ENCODE data around the gene NIM1K.
"Not testable (repeated sequence)": the region's sequence is repeated elsewhere in the genome, so short reads cannot be mapped to it uniquely, and the experiment has no call there.

Gene NIM1K

GRCh38 chr5:43279548-43280274 lies 87.7 kb downstream of the NIM1K start:
- no peak for DNase-seq (ENCODE audit: low read depth, low spot score)

- no peak for DNase-seq (ENCODE audit: low read depth, low spot score)
These were observed 90.0 kb downstream of the NIM1K start for GRCh38 chr5:43281840-43282658.

- no peak for DNase-seq (ENCODE audit: low read depth, low spot score)
These were observed 94.6 kb downstream of the NIM1K start for GRCh38 chr5:43286623-43287022.

GRCh38 chr5:43287493-43287892 lies 95.5 kb downstream of the NIM1K start:
- DNase-seq (ENCODE audit: low read depth, low spot score), result no peak

- no peak for DNase-seq (ENCODE audit: low read depth, low spot score)
These were observed 96.3 kb downstream of the NIM1K start for GRCh38 chr5:43288269-43288831.

GRCh38 chr5:43290726-43291125 lies 98.7 kb downstream of the NIM1K start:
- DNase-seq (ENCODE audit: low read depth, low spot score), result no peak

GRCh38 chr5:43294226-43294625 lies 102.2 kb downstream of the NIM1K start:
- no peak for DNase-seq (ENCODE audit: low read depth, low spot score)

GRCh38 chr5:43295202-43295601 lies 103.2 kb downstream of the NIM1K start:
- DNase-seq (ENCODE audit: low read depth, low spot score), result no peak

GRCh38 chr5:43296835-43297234 lies 104.8 kb downstream of the NIM1K start:
- DNase-seq (ENCODE audit: low read depth, low spot score), result no peak

- no peak for DNase-seq (ENCODE audit: low read depth, low spot score)
These were observed 106.4 kb downstream of the NIM1K start for GRCh38 chr5:43298443-43298842.

- no peak for DNase-seq (ENCODE audit: low read depth, low spot score)
These were observed 108.1 kb downstream of the NIM1K start for GRCh38 chr5:43300112-43300511.

- no peak for DNase-seq (ENCODE audit: low read depth, low spot score)
These were observed 109.6 kb downstream of the NIM1K start for GRCh38 chr5:43301653-43302091.

- no peak for DNase-seq (ENCODE audit: low read depth, low spot score)
These were observed 110.5 kb downstream of the NIM1K start for GRCh38 chr5:43302481-43302880.

GRCh38 chr5:43303242-43303641 lies 111.2 kb downstream of the NIM1K start:
- DNase-seq (ENCODE audit: low read depth, low spot score), result no peak

GRCh38 chr5:43304525-43304924 lies 112.5 kb downstream of the NIM1K start:
- DNase-seq (ENCODE audit: low read depth, low spot score), result no peak

GRCh38 chr5:43305948-43306565 lies 114.0 kb downstream of the NIM1K start:
- no peak for DNase-seq (ENCODE audit: low read depth, low spot score)

GRCh38 chr5:43306954-43307353 lies 114.9 kb downstream of the NIM1K start:
- not testable (repeated sequence) for DNase-seq (ENCODE audit: low read depth, low spot score)

- no peak for DNase-seq (ENCODE audit: low read depth, low spot score)
These were observed 117.1 kb downstream of the NIM1K start for GRCh38 chr5:43309122-43309521.

GRCh38 chr5:43309637-43310036 lies 117.6 kb downstream of the NIM1K start:
- DNase-seq (ENCODE audit: low read depth, low spot score), result no peak

- DNase-seq (ENCODE audit: low read depth, low spot score), result no peak
These were observed 120.1 kb downstream of the NIM1K start for GRCh38 chr5:43312076-43312661.

- DNase-seq (ENCODE audit: low read depth, low spot score), result no peak
These were observed 120.6 kb downstream of the NIM1K start for GRCh38 chr5:43312699-43313034.

All from activated CD4-positive, CD25-positive, alpha-beta regulatory T cell treated with anti-CD3 and anti-CD28 coated beads, Interleukin-2, amount 50 U/mL, for 16 hours (primary cell).